Embryonic facial prominence (tissue), 1 donor: ENCODE data around the gene ARID4B.
"Not testable (repeated sequence)": the region's sequence is repeated elsewhere in the genome, so short reads cannot be mapped to it uniquely, and the experiment has no call there.

Source experiments
- DNase-seq: peaks from one replicate; pipeline ENCODE4 v3.0.0-alpha.2; 2016; ENCODE audit errors: extremely low spot score

Gene ARID4B

GRCh38 chr1:235160383-235160956 lies 167.5 kb downstream of the ARID4B start:
- DNase-seq: no peak

- not testable (repeated sequence) for DNase-seq
Measured at GRCh38 chr1:235159930-235160329, 168.0 kb downstream of the ARID4B start.

GRCh38 chr1:235159284-235159683 lies 168.7 kb downstream of the ARID4B start:
- DNase-seq: not testable (repeated sequence)

GRCh38 chr1:235158680-235159079 lies 169.3 kb downstream of the ARID4B start:
- DNase-seq: no peak

GRCh38 chr1:235157150-235157549 lies 170.8 kb downstream of the ARID4B start:
- DNase-seq: no peak

GRCh38 chr1:235156740-235157139 lies 171.2 kb downstream of the ARID4B start:
- DNase-seq: no peak

GRCh38 chr1:235156265-235156664 lies 171.7 kb downstream of the ARID4B start:
- DNase-seq: no peak

- DNase-seq: no peak
Measured at GRCh38 chr1:235152235-235152634, 175.7 kb downstream of the ARID4B start.

GRCh38 chr1:235151033-235151432 lies 176.9 kb downstream of the ARID4B start:
- DNase-seq: no peak

GRCh38 chr1:235149824-235150223 lies 178.2 kb downstream of the ARID4B start:
- DNase-seq: no peak

- no peak for DNase-seq
Measured at GRCh38 chr1:235147269-235147668, 180.7 kb downstream of the ARID4B start.

- no peak for DNase-seq
Measured at GRCh38 chr1:235145639-235146038, 182.3 kb downstream of the ARID4B start.

- DNase-seq: no peak
Measured at GRCh38 chr1:235142991-235143390, 185.0 kb downstream of the ARID4B start.

GRCh38 chr1:235139315-235139714 lies 188.7 kb downstream of the ARID4B start:
- no peak for DNase-seq

- no peak for DNase-seq
Measured at GRCh38 chr1:235138821-235139220, 189.2 kb downstream of the ARID4B start.

GRCh38 chr1:235136111-235136510 lies 191.9 kb downstream of the ARID4B start:
- no peak for DNase-seq

- DNase-seq: no peak
Measured at GRCh38 chr1:235134171-235134570, 193.8 kb downstream of the ARID4B start.

- DNase-seq: no peak
Measured at GRCh38 chr1:235133086-235133485, 194.9 kb downstream of the ARID4B start.

- no peak for DNase-seq
Measured at GRCh38 chr1:235131961-235132360, 196.0 kb downstream of the ARID4B start.

- no peak for DNase-seq
Measured at GRCh38 chr1:235130766-235131270, 197.2 kb downstream of the ARID4B start.

GRCh38 chr1:235129774-235130570 lies 198.0 kb downstream of the ARID4B start:
- DNase-seq: no peak

- peak; percentile 95 for DNase-seq
Measured at GRCh38 chr1:235128456-235129328, 199.3 kb downstream of the ARID4B start, which contains the start of gene TOMM20. Gene TOMM20 (minus strand): TSS chr1:235128837. CDS start chr1:235128715, 122 bp downstream.
